ENCODE measurements around the gene TRIM45.

DNA sequence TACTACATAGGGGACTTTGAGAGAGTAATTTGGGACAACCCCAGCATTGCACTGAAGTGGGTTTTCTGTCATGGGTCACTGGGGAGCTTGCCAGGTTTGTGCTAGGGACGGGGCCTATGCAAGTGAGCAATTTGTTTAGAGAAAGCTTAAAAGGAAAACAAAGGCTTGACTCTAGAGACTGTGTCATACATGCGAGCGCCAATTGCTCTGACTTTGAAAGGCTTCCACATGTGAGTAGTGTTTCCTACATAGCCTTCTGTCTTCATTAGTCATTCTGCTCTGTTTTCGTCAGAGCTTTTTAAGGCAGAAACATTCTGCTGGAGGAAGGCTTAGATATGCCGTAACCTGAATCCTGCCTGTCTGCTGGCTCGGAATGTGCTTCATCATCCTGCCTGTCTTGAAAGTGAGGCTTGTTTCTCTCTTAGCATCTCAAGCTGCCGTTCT is 28.4 kb downstream of the TRIM45 start:
- no peak for TF ChIP-seq MAZ (IDR thresholded peaks at IDR 0.05; ENCODE audit: borderline replicate concordance, low read depth, low read length)
- TF ChIP-seq, protein P1, sequence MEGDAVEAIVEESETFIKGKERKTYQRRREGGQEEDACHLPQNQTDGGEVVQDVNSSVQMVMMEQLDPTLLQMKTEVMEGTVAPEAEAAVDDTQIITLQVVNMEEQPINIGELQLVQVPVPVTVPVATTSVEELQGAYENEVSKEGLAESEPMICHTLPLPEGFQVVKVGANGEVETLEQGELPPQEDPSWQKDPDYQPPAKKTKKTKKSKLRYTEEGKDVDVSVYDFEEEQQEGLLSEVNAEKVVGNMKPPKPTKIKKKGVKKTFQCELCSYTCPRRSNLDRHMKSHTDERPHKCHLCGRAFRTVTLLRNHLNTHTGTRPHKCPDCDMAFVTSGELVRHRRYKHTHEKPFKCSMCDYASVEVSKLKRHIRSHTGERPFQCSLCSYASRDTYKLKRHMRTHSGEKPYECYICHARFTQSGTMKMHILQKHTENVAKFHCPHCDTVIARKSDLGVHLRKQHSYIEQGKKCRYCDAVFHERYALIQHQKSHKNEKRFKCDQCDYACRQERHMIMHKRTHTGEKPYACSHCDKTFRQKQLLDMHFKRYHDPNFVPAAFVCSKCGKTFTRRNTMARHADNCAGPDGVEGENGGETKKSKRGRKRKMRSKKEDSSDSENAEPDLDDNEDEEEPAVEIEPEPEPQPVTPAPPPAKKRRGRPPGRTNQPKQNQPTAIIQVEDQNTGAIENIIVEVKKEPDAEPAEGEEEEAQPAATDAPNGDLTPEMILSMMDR (conservative IDR thresholded peaks at IDR 0.05; ENCODE audit: low read depth, low read length), result no peak

Measured in IMR-90 (cell line).